SK-N-SH (cell line): ENCODE data around the gene PDE4C. TPM values are rescaled to one million over a fixed set of nuclear protein-coding genes. Genes with fewer than 3 reads are reported as not detected.

Experiments used
- CTCF ChIA-PET: fragments of 300-600, 350-600 bp; formaldehyde crosslinking; extraction: SDS; loops from one replicate; lab custom pipeline; 2021; lab: Yijun Ruan, JAX
- POLR2A ChIA-PET: fragments of 350-600 bp; sonication (Branson Sonifier 250); formaldehyde crosslinking; extraction: SDS; loops from one replicate; lab custom pipeline; 2020; ENCODE audit warnings: antibody characterized with exemption, inconsistent platforms; lab: Yijun Ruan, JAX
- DNase-seq: peaks from one replicate; pipeline ENCODE4 v3.0.0; 2012
- H2AFZ ChIP-seq: fragments of 200-600 bp; sonication (generic); 2 replicates; pipeline ENCODE4 v1.8.1; 2016; ENCODE audit warnings: antibody characterized with exemption, mild to moderate bottlenecking, low read depth
- H3F3A ChIP-seq: fragments of 200-600 bp; sonication (generic); replicated peaks from 2 replicates; pipeline ENCODE3; 2016; ENCODE audit warnings: antibody characterized with exemption, mild to moderate bottlenecking; ENCODE audit not compliant: insufficient read depth
- H3K27ac ChIP-seq, 2 experiments: fragments of 200-500 bp in 1 of 2; fragments of 200-600 bp in 1 of 2; sonication (Bioruptor generic) in 1 of 2; sonication (generic), shearing (Covaris generic) in 1 of 2; 2 replicates each; pipeline versions ENCODE4 v1.5.1 to v1.6.1; 2014 to 2016; ENCODE audit warnings: low read depth in 2 of 2, inconsistent platforms in 1 of 2, low read length in 1 of 2, mild to moderate bottlenecking in 1 of 2, mixed read lengths in 1 of 2
- H3K27me3 ChIP-seq: fragments of 200-600 bp; sonication (generic), shearing (Covaris generic); 2 replicates; pipeline ENCODE4 v1.6.1; 2016; ENCODE audit warnings: mixed run types; ENCODE audit not compliant: insufficient read depth
- H3K36me3 ChIP-seq, 2 experiments: fragments of 200-500 bp in 1 of 2; fragments of 200-600 bp in 1 of 2; sonication (Bioruptor generic) in 1 of 2; sonication (generic) in 1 of 2; replicated peaks in 1 of 2; 2 replicates each; pipeline versions ENCODE3 to v1.5.1; 2014 to 2016; ENCODE audit warnings: low read length in 1 of 2, mild to moderate bottlenecking in 1 of 2; ENCODE audit not compliant: insufficient read depth in 2 of 2, control insufficient read depth in 1 of 2
- H3K4me1 ChIP-seq, 2 experiments: fragments of 200-500 bp in 1 of 2; fragments of 200-600 bp in 1 of 2; sonication (Bioruptor generic) in 1 of 2; sonication (generic), shearing (Covaris generic) in 1 of 2; 2 replicates each; pipeline versions ENCODE4 v1.5.1 to v1.6.1; 2014 to 2016; ENCODE audit warnings: low read depth in 1 of 2, low read length in 1 of 2, mixed run types in 1 of 2; ENCODE audit not compliant: insufficient read depth in 2 of 2, control insufficient read depth in 1 of 2
- H3K4me2 ChIP-seq: fragments of 200-600 bp; sonication (generic), shearing (Covaris generic); 2 replicates; pipeline ENCODE4 v1.6.1; 2017; ENCODE audit warnings: mixed run types
- H3K4me3 ChIP-seq, 2 experiments: fragments of 200-500 bp in 1 of 2; fragments of 200-600 bp in 1 of 2; sonication (Bioruptor generic) in 1 of 2; sonication (generic), shearing (Covaris generic) in 1 of 2; 2 replicates each; pipeline versions ENCODE4 v1.5.1 to v1.8.1; 2014 to 2016; ENCODE audit warnings: low read depth in 2 of 2, inconsistent platforms in 1 of 2, low read length in 1 of 2, mild to moderate bottlenecking in 1 of 2, mixed read lengths in 1 of 2, moderate library complexity in 1 of 2
- H3K79me2 ChIP-seq: fragments of 200-600 bp; sonication (generic); 2 replicates; pipeline ENCODE4 v1.8.1; 2017; ENCODE audit warnings: mild to moderate bottlenecking; ENCODE audit not compliant: insufficient read depth
- H3K9ac ChIP-seq: fragments of 200-600 bp; sonication (generic); 2 replicates; pipeline ENCODE4 v1.6.1; 2017; ENCODE audit warnings: mixed run types
- H3K9me2 ChIP-seq: fragments of 200-600 bp; sonication (generic); 2 replicates; pipeline ENCODE4 v1.6.1; 2017; ENCODE audit warnings: mixed run types
- H3K9me3 ChIP-seq: fragments of 200-600 bp; sonication (generic); 2 replicates; pipeline ENCODE4 v1.6.1; 2017; ENCODE audit warnings: mixed run types, mild to moderate bottlenecking, moderate library complexity
- H4K20me1 ChIP-seq: fragments of 200-600 bp; sonication (generic); 2 replicates; pipeline ENCODE4 v1.6.1; 2017; ENCODE audit warnings: mild to moderate bottlenecking, mixed run types; ENCODE audit not compliant: insufficient read depth
- CHD2 ChIP-seq: fragments of 150-350 bp; IDR thresholded peaks from 2 replicates; pipeline ENCODE4 v1.6.1; 2018; ENCODE audit warnings: low read length; ENCODE audit not compliant: partially characterized antibody
- GABPA ChIP-seq: IDR thresholded peaks from 2 replicates; pipeline ENCODE4 v1.4.0; 2012; ENCODE audit warnings: low read depth, mild to moderate bottlenecking
- NFIC ChIP-seq: IDR thresholded peaks from 2 replicates; pipeline ENCODE4 v1.4.0; 2012; ENCODE audit warnings: borderline replicate concordance
- SMC3 ChIP-seq: IDR thresholded peaks from 2 replicates; pipeline ENCODE4 v1.6.1; 2012; ENCODE audit warnings: low read depth, low read length, improper control_type of control experiment
- TAF1 ChIP-seq: IDR thresholded peaks from 2 replicates; pipeline ENCODE4 v1.6.1; 2012; ENCODE audit warnings: low read depth, mild to moderate bottlenecking, low read length, moderate library complexity, borderline replicate concordance
- WGBS: methylation state at CpG from one replicate; pipeline ENCODE4 v1.1.6; 2017; ENCODE audit warnings: low lambda C conversion rate; 5-methylcytosine and 5-hydroxymethylcytosine counted together
- polyA plus RNA-seq, 3 experiments: library from polyadenylated mRNA; depleted of rRNA; stranded (reverse); fragments of >200 nt; gene quantifications; 2 replicates each; pipeline ENCODE4 v1.2.3, GENCODE V29; 2012
- TF ChIP-seq, protein P1 (sequence below): fragments of 150-350 bp; IDR thresholded peaks from 2 replicates; pipeline ENCODE4 v1.6.1; 2017; ENCODE audit warnings: antibody characterized with exemption, low read length, low read depth, borderline replicate concordance

PDE4C gene
- polyA plus RNA-seq, 1 of the 3 experiments (the other 2 are of a cell fraction) = 0.36 TPM

DNA sequence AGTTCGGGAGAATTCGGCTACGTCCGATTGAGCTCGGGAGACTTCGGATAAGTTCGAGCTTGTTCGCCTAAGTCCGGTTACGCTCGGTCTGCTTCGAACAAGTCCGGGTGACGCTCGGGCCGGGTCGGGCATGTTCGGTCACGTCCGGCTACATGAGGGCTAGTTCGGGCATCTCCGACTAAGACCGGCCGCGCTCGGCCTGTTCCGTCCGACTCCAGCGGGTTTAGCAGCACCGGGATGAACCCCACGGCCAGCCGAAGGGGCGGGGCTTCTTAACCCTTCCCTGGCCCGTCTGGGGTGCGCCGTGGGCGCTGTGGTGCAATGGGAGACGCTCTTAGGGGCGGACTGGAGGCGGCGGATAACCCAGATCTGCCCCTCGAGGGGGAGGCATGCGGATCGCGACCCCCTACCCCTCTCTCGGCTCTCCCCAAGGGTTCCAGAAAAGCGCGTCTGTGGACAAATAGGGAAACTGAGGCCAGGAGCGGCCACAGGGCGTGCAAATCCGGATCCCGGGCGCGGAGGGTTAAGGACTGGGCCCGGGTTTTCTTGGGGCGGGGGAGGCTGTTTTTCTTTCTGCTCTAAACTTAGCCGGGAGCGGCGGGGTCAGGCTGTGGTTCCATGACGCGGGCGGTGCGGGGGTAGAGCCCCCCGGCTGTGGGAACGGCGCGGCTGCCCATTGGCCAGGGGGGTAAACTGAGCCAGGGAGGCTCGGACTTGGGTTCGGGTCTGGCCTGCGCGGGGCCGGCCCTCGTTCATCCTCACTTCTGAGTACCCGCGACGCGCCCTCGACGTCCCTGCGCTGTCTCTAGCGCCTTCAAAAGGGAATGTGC, 1.5 kb downstream of the PDE4C start:
- peak overlapping the region; percentile 36; the same call in 1 of the 2 replicates for H3K9ac ChIP-seq
- CTCF ChIA-PET = interaction anchor here (0.6 to 9.4 kb wide), 8 partner anchors 8 to 55 kb away, joined by 3 to 81 read pairs (median 12); partner anchors contain the start of gene MPV17L2

DNA sequence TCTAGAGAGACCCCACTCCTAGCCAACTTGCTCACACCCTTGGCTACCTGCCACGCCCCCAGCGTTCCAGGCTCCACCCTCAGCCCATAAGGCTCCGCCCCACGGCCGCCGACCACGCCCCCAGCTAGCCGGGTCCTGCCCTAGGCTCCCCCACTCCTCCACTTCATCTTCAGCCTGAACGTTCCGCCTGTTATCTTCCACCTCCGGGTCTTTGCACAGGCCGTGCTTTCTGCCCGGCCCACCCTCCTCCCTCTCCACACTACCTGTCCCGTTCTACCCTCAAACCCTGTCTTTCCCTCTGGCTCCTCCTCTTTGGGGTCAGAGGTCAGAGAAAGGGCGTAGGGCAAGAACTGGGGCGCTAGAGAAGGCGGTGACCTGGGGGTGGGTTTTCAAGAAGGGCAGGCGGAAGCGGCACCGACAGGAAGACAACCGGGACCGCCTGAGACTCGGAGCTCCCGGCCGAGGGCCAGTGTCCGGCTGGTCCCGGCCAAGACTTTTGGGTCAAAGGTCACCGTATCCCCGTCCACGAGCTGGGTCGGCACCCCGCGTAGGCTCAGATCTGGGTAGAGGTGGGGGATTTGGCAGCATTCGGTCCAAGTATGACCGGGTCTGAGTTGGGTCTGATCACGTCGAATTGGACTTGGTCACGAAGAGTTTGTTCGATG, 2.2 kb downstream of the PDE4C start:
- ChIA-PET POLR2A (interaction anchor here (1.2 to 1.5 kb wide), 2 partner anchors 9 to 51 kb away, joined by 3 to 7 read pairs; no protein-coding TSS in a partner anchor), CTCF (interaction anchor here (0.7 to 9.4 kb wide), 6 partner anchors 8 to 1763 kb away, joined by 3 to 81 read pairs (median 32); partner anchors contain the start of gene MPV17L2)
- WGBS = 18% methylated on average over 18 of the region's 39 CpGs
- no peak overlapping the region for H3K9ac ChIP-seq
- peak overlapping the region; percentile 55 to 59 for H3K4me3 ChIP-seq
- no peaks in the 10 kb centered on the region for H4K20me1 ChIP-seq
- peak; percentile 89 for DNase-seq
- H3K27ac ChIP-seq = peak overlapping the region in 1 of 2 experiments; percentile 62; a peak in 1 of 4 replicates
- peaks cover 0 to 19% of the 10 kb centered on the region in 2 experiments; a peak in 1 of 4 replicates for H3K4me1 ChIP-seq
- no peaks in the 10 kb centered on the region for H3K9me2 ChIP-seq
- H2AFZ ChIP-seq = peak overlapping the region; percentile 84; the same call in 1 of the 2 replicates
- no peaks in the 10 kb centered on the region for H3K9me3 ChIP-seq
- H3K79me2 ChIP-seq = no peaks in the 10 kb centered on the region
- no peaks in the 10 kb centered on the region for H3K36me3 ChIP-seq
- H3K27me3 ChIP-seq = no peaks in the 10 kb centered on the region
- no peaks in the 10 kb centered on the region for H3F3A ChIP-seq
- no peak for TF ChIP-seq SMC3
- peak overlapping the region; percentile 82 for H3K4me2 ChIP-seq

More for the DNA sequence above, 1.5 kb downstream of the PDE4C start:
- WGBS = 6% methylated on average over 38 of the region's 81 CpGs
- Histone ChIP-seq H3K27ac (peak overlapping the region in 1 of 2 experiments; percentile 62; a peak in 1 of 4 replicates), H3K4me1 (peaks cover 0 to 19% of the 10 kb centered on the region in 2 experiments; a peak in 1 of 4 replicates), H2AFZ (peak overlapping the region; percentile 96), H3K4me3 (peak overlapping the region; percentile 55 to 59), H3K4me2 (peak overlapping the region; percentile 82), H3K27me3 (no peaks in the 10 kb centered on the region), H3K79me2 (no peaks in the 10 kb centered on the region), H3K9me2 (no peaks in the 10 kb centered on the region), H4K20me1 (no peaks in the 10 kb centered on the region), H3F3A (no peaks in the 10 kb centered on the region), H3K9me3 (no peaks in the 10 kb centered on the region), H3K36me3 (no peaks in the 10 kb centered on the region)
- DNase-seq = peak; percentile 99
- TF ChIP-seq, protein P1, sequence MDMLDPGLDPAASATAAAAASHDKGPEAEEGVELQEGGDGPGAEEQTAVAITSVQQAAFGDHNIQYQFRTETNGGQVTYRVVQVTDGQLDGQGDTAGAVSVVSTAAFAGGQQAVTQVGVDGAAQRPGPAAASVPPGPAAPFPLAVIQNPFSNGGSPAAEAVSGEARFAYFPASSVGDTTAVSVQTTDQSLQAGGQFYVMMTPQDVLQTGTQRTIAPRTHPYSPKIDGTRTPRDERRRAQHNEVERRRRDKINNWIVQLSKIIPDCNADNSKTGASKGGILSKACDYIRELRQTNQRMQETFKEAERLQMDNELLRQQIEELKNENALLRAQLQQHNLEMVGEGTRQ = no peak
- TF ChIP-seq CHD2 (peak; percentile 25), NFIC (no peak), GABPA (no peak), TAF1 (no peak)
- POLR2A ChIA-PET = interaction anchor here (1.2 to 1.5 kb wide), 2 partner anchors 9 to 51 kb away, joined by 3 to 7 read pairs; no protein-coding TSS in a partner anchor
